NCI-H146 treated with DMSO at 0.1 percent for 48 hours (cell line): ENCODE measurements around the gene TM4SF4.
A peak's percentile ranks its signal among the peaks of the same experiment; 100 is the strongest.
"Not testable (repeated sequence)": the region's sequence is repeated elsewhere in the genome, so short reads cannot be mapped to it uniquely, and the experiment has no call there.

Experiments used
- DNase-seq: peaks from one replicate; lab custom pipeline; 2025; ENCODE audit not compliant: unreplicated experiment; lab: John Stamatoyannopoulos, UW

The TM4SF4 gene

GRCh38 chr3:149474250-149474817 is at the start of gene TM4SF4:
Gene TM4SF4 (plus strand): TSS chr3:149474697. CDS start chr3:149474878, 181 bp downstream.
- DNase-seq, result no peak

GRCh38 chr3:149424918-149425317 is 49.6 kb upstream of the TM4SF4 start:
- no peak for DNase-seq

DNA sequence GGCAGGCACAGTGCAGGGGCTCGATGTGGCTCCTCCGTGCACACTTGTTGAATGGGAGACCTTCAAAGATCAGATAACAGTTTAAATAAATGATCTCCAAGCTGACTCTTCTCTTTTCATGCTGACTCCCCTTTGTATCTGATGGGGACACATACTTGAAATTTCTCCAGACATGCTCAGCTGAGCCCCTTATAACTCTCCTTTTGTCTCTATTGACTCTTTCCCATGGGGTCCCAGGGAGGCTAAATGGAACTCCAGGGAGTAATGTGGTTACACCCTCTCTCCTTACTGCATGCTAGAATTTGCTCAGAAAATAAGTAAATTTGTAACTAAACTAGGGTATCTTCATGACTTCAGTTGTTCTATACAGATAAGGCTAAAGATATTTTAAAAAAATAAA is 48.2 kb upstream of the TM4SF4 start:
- DNase-seq, result no peak

GRCh38 chr3:149428087-149428486 is 46.4 kb upstream of the TM4SF4 start:
- DNase-seq, result no peak

GRCh38 chr3:149430216-149430615 is 44.3 kb upstream of the TM4SF4 start:
- peak; percentile 25 for DNase-seq

GRCh38 chr3:149432149-149432548 is 42.3 kb upstream of the TM4SF4 start:
- no peak for DNase-seq

- DNase-seq, result no peak
Observed at GRCh38 chr3:149435996-149436885, 38.3 kb upstream of the TM4SF4 start.

GRCh38 chr3:149437286-149437685 is 37.2 kb upstream of the TM4SF4 start:
- DNase-seq, result no peak

DNA sequence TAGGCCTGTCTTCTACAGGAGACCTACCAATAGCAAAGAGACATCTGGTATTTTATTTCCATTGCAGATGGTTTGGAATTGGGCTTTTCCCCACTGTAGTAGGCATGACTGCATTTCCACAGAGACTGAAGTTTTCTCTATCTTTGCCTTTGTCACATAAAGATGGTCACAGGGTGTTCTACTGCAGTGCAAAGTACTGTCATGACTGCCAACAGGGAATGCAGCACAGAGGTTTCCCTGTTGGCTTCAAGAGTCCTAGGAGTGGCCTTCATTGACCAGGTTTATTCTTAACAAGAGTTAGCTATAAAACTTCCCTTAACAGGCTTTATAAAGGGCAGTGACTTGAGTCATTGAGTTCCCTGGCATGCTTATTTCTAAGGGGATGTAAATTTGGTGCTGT is 36.8 kb upstream of the TM4SF4 start:
- no peak for DNase-seq

DNA sequence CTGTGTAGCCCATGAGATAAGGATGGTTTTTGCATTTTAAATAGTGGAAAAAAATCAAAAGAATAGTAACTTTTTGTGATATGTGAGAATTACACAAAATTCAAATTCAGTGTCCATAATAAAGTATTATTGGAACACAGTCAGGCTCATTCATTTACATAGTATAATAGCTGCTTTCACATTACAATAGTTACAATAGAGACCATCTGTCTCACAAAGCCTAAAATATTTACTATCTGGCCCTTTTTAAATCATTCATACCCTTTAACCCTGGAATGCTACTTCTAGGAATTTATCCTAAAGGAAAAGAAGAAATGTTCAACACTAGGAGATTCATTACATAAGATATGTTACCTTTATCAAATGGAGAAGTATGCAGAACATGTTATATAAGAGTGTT is 35.5 kb upstream of the TM4SF4 start:
- no peak for DNase-seq

GRCh38 chr3:149441642-149442041 is 32.9 kb upstream of the TM4SF4 start:
- no peak for DNase-seq

- DNase-seq, result no peak
Observed at GRCh38 chr3:149442043-149442442, 32.5 kb upstream of the TM4SF4 start.

- no peak for DNase-seq
Observed at GRCh38 chr3:149442851-149443544, 31.5 kb upstream of the TM4SF4 start.

- no peak for DNase-seq
Observed at GRCh38 chr3:149443545-149443912, 31.0 kb upstream of the TM4SF4 start.

DNA sequence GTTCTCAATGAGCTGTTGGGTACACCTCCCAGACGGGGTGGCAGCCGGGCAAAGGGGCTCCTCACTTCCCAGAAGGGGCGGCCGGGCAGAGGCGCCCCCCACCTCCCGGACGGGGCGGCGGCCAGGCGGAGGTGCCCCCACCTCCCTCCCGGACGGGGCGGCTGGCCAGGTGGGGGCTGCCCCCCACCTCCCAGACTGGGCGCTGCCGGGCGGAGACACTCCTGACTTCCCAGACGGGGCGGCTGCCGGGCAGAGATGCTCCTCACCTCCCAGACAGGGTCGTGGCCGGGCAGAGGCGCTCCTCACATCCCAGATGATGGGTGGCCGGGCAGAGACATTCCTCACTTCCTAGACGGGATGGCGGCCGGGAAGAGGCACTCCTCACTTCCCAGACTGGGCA is 29.6 kb upstream of the TM4SF4 start:
- DNase-seq, result not testable (repeated sequence)

- no peak for DNase-seq
Observed at GRCh38 chr3:149448331-149448831, 26.1 kb upstream of the TM4SF4 start.

DNA sequence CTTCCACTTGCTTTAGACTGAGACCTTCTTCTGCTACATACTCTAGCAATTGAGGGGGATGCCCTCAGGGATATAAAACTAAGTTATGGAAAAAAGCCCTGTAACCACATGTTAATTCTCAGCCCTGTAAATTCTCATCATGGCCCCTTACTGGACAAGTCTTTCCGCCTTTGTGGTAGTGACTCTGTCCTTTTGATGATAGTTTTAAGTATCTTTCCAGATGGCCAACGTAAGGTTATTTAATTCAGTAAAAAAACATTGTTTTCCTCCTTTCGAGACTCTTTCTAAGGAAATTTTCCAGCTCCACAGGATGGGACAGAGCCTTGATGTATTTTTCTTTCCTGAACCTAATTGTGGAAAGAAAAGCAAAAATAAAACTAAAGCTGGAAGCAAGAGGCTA is 25.3 kb upstream of the TM4SF4 start:
- no peak for DNase-seq

DNA sequence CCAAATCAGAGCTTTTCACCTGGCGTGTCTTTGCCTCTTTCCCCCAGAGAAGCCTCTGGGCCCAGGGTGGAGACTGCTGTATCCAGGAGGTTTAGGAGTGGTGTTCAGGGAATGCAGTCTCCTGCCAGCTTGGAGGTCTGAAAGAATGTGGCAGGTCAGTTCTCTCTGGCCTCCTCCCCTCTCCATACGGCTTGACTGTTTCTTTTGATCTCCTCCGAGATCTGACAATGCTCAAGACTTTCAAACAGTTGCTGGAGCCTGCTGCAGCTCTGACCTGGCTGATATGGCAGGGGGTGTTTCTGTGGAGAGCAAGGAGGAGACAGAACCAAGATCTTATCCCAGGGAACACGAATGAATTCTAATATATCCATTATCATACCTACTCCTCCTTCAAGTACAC is 24.7 kb upstream of the TM4SF4 start:
- no peak for DNase-seq

DNA sequence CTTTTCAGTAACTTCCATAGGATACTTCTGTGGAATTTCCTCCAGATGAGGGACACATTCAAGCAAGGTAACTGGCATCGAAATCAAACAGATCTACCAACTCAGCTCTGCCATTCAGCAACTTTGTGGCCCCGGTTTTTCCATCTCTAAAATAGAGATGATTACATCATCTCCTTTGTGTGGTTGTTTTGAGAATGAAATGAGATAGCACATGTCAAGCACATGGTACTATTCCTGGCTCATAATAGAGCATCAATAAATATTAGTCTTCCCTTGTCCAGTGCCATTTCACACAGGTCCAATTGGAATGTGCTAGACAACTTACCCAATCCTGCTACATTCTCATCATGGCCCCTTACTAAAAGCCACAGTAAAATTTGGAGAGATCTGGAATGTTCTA is 24.2 kb upstream of the TM4SF4 start:
- no peak for DNase-seq

DNA sequence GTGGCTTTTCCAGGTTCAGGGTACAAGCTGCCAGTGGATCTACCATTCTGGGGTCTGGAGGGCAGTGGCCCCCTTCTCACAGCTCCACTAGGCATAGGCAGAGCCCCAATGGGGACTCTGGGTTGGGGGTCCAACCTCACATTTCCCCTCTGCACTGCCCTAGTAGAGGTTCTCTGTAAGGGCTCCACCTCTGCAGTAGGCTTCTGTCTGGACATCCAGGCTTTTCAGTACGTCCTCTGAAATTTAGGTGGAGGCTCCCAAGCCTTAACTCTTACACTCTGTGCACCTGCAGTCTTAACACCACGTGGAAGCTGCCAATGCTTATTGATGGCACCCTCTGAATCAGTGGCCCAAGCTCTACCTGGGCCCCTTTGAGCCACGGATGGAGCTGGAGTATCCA is 22.5 kb upstream of the TM4SF4 start:
- DNase-seq, result no peak

DNA sequence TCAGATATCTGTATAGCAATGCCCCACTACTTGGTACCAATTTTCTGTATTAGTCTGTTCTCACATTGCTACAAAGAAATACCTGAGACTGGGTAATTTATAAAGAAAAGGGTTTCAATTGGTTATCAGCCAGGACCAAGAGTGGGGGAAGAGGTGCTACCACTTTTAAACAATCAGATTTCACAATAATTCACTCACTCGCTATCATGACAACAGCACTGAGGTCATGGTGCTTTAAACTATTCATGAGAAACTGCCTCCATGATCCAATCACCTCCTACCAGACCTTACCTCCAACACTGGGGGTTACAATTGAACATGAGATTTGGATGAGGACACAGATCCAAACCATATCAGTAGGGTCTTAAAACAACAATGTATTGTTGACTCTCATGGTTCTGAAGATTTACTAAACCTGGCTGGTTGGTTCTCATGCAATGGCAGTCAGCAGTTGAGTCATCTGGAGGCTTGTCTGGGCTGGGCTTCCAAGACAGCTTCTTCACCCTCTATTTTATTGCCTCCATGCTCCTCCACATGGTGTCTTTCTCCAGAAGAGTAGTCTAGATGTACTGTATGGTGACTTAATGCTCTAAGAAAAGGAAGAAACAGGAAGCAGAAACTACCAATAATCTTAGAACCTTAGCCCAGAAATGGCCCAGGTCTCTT is 21.2 kb upstream of the TM4SF4 start:
- DNase-seq, result no peak
